WTC11 (cell line): Measurements from ENCODE around the gene COX10.

Experiments used
- CBFB ChIP-seq: sonication (generic); formaldehyde crosslinking; IDR thresholded peaks from 2 replicates; pipeline ENCODE4 v1.8.1; 2022; ENCODE audit warnings: mild to moderate bottlenecking, low read depth, missing genetic modification reagents
- CREB1 ChIP-seq: sonication (generic); formaldehyde crosslinking; IDR thresholded peaks from 2 replicates; pipeline ENCODE4 v1.8.0; 2023; ENCODE audit warnings: mild to moderate bottlenecking, missing genetic modification reagents
- TEAD4 ChIP-seq: sonication (generic); formaldehyde crosslinking; IDR thresholded peaks from 2 replicates; pipeline ENCODE4 v1.8.0; 2022; ENCODE audit warnings: mild to moderate bottlenecking, missing genetic modification reagents
- TF ChIP-seq, protein P1 (sequence below): fragments of 200-600 bp; IDR thresholded peaks from 2 replicates; pipeline ENCODE4 v1.8.0; 2022; ENCODE audit warnings: antibody characterized with exemption
- TF ChIP-seq, protein P2 (sequence below): sonication (generic); formaldehyde crosslinking; IDR thresholded peaks from 2 replicates; pipeline ENCODE4 v1.8.1; 2023; ENCODE audit warnings: mild to moderate bottlenecking, missing genetic modification reagents, borderline replicate concordance
- TF ChIP-seq, protein P3 (sequence below): fragments of 250-450 bp; sonication (Bioruptor Pico); IDR thresholded peaks from 2 replicates; pipeline ENCODE4 v1.9.0; 2021; ENCODE audit warnings: mild to moderate bottlenecking, borderline replicate concordance
- TF ChIP-seq, protein P4 (sequence below): sonication (generic); formaldehyde crosslinking; IDR thresholded peaks from 2 replicates; pipeline ENCODE4 v1.8.0; 2023; ENCODE audit warnings: missing genetic modification reagents, mild to moderate bottlenecking, borderline replicate concordance

DNA sequence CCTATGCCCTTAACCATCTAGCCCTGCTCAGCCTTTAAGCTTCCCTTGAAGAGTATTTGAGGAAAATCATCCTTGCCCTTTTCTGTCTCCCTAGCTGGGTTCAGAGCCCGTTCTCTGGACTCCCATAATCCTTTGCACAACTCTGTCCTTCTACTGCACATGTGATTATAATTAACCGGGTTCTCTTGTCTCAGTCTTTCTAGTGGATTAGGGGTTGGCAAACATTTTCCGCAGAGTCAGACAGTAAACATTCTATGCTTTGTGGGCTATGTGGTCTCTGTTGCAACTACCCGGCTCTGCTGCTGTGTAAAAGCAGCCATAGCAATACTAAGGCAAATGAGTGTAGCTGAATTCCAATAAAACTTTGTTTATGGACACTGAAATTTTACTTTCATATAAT, 87.4 kb downstream of the COX10 start:
- TF ChIP-seq TEAD4 (CRISPR knock-in tag), result no peak
- TF ChIP-seq, protein P1, sequence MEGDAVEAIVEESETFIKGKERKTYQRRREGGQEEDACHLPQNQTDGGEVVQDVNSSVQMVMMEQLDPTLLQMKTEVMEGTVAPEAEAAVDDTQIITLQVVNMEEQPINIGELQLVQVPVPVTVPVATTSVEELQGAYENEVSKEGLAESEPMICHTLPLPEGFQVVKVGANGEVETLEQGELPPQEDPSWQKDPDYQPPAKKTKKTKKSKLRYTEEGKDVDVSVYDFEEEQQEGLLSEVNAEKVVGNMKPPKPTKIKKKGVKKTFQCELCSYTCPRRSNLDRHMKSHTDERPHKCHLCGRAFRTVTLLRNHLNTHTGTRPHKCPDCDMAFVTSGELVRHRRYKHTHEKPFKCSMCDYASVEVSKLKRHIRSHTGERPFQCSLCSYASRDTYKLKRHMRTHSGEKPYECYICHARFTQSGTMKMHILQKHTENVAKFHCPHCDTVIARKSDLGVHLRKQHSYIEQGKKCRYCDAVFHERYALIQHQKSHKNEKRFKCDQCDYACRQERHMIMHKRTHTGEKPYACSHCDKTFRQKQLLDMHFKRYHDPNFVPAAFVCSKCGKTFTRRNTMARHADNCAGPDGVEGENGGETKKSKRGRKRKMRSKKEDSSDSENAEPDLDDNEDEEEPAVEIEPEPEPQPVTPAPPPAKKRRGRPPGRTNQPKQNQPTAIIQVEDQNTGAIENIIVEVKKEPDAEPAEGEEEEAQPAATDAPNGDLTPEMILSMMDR, result no peak
- TF ChIP-seq, protein P2, sequence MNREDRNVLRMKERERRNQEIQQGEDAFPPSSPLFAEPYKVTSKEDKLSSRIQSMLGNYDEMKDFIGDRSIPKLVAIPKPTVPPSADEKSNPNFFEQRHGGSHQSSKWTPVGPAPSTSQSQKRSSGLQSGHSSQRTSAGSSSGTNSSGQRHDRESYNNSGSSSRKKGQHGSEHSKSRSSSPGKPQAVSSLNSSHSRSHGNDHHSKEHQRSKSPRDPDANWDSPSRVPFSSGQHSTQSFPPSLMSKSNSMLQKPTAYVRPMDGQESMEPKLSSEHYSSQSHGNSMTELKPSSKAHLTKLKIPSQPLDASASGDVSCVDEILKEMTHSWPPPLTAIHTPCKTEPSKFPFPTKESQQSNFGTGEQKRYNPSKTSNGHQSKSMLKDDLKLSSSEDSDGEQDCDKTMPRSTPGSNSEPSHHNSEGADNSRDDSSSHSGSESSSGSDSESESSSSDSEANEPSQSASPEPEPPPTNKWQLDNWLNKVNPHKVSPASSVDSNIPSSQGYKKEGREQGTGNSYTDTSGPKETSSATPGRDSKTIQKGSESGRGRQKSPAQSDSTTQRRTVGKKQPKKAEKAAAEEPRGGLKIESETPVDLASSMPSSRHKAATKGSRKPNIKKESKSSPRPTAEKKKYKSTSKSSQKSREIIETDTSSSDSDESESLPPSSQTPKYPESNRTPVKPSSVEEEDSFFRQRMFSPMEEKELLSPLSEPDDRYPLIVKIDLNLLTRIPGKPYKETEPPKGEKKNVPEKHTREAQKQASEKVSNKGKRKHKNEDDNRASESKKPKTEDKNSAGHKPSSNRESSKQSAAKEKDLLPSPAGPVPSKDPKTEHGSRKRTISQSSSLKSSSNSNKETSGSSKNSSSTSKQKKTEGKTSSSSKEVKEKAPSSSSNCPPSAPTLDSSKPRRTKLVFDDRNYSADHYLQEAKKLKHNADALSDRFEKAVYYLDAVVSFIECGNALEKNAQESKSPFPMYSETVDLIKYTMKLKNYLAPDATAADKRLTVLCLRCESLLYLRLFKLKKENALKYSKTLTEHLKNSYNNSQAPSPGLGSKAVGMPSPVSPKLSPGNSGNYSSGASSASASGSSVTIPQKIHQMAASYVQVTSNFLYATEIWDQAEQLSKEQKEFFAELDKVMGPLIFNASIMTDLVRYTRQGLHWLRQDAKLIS (CRISPR knock-in tag), result no peak
- TF ChIP-seq CREB1, result no peak
- TF ChIP-seq, protein P3, sequence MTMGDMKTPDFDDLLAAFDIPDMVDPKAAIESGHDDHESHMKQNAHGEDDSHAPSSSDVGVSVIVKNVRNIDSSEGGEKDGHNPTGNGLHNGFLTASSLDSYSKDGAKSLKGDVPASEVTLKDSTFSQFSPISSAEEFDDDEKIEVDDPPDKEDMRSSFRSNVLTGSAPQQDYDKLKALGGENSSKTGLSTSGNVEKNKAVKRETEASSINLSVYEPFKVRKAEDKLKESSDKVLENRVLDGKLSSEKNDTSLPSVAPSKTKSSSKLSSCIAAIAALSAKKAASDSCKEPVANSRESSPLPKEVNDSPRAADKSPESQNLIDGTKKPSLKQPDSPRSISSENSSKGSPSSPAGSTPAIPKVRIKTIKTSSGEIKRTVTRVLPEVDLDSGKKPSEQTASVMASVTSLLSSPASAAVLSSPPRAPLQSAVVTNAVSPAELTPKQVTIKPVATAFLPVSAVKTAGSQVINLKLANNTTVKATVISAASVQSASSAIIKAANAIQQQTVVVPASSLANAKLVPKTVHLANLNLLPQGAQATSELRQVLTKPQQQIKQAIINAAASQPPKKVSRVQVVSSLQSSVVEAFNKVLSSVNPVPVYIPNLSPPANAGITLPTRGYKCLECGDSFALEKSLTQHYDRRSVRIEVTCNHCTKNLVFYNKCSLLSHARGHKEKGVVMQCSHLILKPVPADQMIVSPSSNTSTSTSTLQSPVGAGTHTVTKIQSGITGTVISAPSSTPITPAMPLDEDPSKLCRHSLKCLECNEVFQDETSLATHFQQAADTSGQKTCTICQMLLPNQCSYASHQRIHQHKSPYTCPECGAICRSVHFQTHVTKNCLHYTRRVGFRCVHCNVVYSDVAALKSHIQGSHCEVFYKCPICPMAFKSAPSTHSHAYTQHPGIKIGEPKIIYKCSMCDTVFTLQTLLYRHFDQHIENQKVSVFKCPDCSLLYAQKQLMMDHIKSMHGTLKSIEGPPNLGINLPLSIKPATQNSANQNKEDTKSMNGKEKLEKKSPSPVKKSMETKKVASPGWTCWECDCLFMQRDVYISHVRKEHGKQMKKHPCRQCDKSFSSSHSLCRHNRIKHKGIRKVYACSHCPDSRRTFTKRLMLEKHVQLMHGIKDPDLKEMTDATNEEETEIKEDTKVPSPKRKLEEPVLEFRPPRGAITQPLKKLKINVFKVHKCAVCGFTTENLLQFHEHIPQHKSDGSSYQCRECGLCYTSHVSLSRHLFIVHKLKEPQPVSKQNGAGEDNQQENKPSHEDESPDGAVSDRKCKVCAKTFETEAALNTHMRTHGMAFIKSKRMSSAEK, result no peak
- TF ChIP-seq CBFB (CRISPR knock-in tag), result no peak
- TF ChIP-seq, protein P4, sequence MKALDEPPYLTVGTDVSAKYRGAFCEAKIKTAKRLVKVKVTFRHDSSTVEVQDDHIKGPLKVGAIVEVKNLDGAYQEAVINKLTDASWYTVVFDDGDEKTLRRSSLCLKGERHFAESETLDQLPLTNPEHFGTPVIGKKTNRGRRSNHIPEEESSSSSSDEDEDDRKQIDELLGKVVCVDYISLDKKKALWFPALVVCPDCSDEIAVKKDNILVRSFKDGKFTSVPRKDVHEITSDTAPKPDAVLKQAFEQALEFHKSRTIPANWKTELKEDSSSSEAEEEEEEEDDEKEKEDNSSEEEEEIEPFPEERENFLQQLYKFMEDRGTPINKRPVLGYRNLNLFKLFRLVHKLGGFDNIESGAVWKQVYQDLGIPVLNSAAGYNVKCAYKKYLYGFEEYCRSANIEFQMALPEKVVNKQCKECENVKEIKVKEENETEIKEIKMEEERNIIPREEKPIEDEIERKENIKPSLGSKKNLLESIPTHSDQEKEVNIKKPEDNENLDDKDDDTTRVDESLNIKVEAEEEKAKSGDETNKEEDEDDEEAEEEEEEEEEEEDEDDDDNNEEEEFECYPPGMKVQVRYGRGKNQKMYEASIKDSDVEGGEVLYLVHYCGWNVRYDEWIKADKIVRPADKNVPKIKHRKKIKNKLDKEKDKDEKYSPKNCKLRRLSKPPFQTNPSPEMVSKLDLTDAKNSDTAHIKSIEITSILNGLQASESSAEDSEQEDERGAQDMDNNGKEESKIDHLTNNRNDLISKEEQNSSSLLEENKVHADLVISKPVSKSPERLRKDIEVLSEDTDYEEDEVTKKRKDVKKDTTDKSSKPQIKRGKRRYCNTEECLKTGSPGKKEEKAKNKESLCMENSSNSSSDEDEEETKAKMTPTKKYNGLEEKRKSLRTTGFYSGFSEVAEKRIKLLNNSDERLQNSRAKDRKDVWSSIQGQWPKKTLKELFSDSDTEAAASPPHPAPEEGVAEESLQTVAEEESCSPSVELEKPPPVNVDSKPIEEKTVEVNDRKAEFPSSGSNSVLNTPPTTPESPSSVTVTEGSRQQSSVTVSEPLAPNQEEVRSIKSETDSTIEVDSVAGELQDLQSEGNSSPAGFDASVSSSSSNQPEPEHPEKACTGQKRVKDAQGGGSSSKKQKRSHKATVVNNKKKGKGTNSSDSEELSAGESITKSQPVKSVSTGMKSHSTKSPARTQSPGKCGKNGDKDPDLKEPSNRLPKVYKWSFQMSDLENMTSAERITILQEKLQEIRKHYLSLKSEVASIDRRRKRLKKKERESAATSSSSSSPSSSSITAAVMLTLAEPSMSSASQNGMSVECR (CRISPR knock-in tag), result no peak
